ENCODE measurements around the gene PTBP3. TPM values are rescaled to one million over a fixed set of nuclear protein-coding genes. Genes with fewer than 3 reads are reported as not detected.

PTBP3 gene
- total RNA-seq, 1 experiment from 2014 or later = 100 TPM

DNA sequence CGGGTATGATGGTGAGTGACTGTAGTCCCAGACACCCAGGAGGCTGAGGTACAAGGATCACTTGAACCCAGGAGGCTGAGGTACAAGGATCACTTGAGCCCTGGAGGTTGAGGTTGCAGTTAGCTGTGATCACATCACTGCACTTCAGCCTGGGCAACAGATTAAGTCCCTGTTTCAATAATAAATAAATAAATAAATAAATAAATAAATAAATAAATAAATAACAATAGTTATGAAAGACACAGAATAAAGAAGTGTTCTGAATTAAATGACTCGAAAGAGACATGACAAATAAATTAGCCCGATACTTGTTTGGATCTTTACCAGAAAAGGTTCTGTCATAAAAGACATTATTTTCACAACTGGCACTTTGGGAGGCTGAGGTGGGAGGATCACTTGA, 86.3 kb downstream of the PTBP3 start (continued):
- TF ChIP-seq ZNF512 (CRISPR knock-in tag; IDR thresholded peaks at IDR 0.05; ENCODE audit: borderline replicate concordance) = no peak

- no peaks in the 10 kb centered on the region for H3K27me3 Mint-ChIP-seq (ENCODE audit: low read depth)
- CTCF ChIA-PET = interaction anchor here (1.2 to 1.6 kb wide), 2 partner anchors 89 to 1863 kb away, joined by 3 to 9 read pairs; partner anchors contain the start of gene PTBP3
- POLR2A ChIA-PET = no interaction called here
- H3K9me3 Mint-ChIP-seq = no peaks in the 10 kb centered on the region
- H3K4me3 Mint-ChIP-seq = no peak overlapping the region
- no peaks in the 10 kb centered on the region for H3K4me1 Mint-ChIP-seq
- H3K36me3 Mint-ChIP-seq = peaks cover 9% of the 10 kb centered on the region
- no peak overlapping the region for H3K27ac Mint-ChIP-seq
- DNase-seq (ENCODE audit: low spot score) (no peak), ATAC-seq (no peak)
- TF ChIP-seq, protein P1, sequence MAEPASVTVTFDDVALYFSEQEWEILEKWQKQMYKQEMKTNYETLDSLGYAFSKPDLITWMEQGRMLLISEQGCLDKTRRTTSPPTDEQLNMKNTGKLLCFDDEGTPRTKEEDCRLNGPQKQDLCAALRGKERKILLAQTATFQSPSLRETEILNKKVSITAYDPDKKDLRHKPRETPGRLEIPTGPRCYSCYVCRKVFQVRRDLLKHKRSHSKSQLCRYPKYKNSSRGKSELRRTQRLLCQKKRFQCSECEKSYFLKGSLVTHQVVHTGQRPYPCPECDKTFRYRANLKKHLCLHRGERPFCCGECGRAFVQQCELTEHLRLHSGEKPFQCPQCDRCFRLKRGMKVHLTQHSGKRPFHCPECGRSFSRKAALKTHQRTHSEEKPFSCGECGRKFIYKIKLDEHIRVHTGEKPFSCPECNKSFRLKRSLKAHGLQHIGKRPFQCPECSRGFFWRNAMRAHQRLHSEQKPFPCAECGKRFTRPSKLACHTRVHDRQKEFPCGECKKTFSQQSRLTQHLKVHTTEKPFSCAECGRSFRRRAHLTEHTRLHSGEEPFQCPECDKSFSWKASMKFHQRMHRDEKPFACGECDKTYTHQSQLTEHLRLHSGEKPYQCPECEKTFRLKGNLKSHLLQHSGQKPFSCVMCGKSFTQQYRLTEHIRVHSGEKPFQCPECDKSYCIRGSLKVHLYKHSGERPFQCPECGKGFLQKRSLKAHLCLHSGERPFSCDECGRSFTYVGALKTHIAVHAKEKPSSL (CRISPR knock-in tag; conservative IDR thresholded peaks at IDR 0.05) = no peak
- TF ChIP-seq NR3C1 (CRISPR knock-in tag; conservative IDR thresholded peaks at IDR 0.05; ENCODE audit: low read depth) (no peak), ZMAT4 (CRISPR knock-in tag; IDR thresholded peaks at IDR 0.05) (no peak), ELF4 (CRISPR knock-in tag; IDR thresholded peaks at IDR 0.05; ENCODE audit: low read depth) (no peak), ZNF121 (CRISPR knock-in tag; IDR thresholded peaks at IDR 0.05) (no peak), CBFB (CRISPR knock-in tag; IDR thresholded peaks at IDR 0.05; ENCODE audit: low read depth) (no peak), AFF4 (CRISPR knock-in tag; IDR thresholded peaks at IDR 0.05; ENCODE audit: borderline replicate concordance) (no peak), TEAD1 (CRISPR knock-in tag; IDR thresholded peaks at IDR 0.05) (no peak), CDX4 (CRISPR knock-in tag; IDR thresholded peaks at IDR 0.05; ENCODE audit: borderline replicate concordance) (no peak), NFYB (CRISPR knock-in tag; conservative IDR thresholded peaks at IDR 0.05; ENCODE audit: low read depth) (no peak), SMAD3 (CRISPR knock-in tag; IDR thresholded peaks at IDR 0.05; ENCODE audit: borderline replicate concordance) (no peak), EMX1 (CRISPR knock-in tag; IDR thresholded peaks at IDR 0.05) (no peak)
- TF ChIP-seq, protein P2, sequence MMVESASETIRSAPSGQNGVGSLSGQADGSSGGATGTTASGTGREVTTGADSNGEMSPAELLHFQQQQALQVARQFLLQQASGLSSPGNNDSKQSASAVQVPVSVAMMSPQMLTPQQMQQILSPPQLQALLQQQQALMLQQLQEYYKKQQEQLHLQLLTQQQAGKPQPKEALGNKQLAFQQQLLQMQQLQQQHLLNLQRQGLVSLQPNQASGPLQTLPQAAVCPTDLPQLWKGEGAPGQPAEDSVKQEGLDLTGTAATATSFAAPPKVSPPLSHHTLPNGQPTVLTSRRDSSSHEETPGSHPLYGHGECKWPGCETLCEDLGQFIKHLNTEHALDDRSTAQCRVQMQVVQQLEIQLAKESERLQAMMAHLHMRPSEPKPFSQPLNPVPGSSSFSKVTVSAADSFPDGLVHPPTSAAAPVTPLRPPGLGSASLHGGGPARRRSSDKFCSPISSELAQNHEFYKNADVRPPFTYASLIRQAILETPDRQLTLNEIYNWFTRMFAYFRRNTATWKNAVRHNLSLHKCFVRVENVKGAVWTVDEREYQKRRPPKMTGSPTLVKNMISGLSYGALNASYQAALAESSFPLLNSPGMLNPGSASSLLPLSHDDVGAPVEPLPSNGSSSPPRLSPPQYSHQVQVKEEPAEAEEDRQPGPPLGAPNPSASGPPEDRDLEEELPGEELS (CRISPR knock-in tag; IDR thresholded peaks at IDR 0.05) = no peak
- TF ChIP-seq, protein P3, sequence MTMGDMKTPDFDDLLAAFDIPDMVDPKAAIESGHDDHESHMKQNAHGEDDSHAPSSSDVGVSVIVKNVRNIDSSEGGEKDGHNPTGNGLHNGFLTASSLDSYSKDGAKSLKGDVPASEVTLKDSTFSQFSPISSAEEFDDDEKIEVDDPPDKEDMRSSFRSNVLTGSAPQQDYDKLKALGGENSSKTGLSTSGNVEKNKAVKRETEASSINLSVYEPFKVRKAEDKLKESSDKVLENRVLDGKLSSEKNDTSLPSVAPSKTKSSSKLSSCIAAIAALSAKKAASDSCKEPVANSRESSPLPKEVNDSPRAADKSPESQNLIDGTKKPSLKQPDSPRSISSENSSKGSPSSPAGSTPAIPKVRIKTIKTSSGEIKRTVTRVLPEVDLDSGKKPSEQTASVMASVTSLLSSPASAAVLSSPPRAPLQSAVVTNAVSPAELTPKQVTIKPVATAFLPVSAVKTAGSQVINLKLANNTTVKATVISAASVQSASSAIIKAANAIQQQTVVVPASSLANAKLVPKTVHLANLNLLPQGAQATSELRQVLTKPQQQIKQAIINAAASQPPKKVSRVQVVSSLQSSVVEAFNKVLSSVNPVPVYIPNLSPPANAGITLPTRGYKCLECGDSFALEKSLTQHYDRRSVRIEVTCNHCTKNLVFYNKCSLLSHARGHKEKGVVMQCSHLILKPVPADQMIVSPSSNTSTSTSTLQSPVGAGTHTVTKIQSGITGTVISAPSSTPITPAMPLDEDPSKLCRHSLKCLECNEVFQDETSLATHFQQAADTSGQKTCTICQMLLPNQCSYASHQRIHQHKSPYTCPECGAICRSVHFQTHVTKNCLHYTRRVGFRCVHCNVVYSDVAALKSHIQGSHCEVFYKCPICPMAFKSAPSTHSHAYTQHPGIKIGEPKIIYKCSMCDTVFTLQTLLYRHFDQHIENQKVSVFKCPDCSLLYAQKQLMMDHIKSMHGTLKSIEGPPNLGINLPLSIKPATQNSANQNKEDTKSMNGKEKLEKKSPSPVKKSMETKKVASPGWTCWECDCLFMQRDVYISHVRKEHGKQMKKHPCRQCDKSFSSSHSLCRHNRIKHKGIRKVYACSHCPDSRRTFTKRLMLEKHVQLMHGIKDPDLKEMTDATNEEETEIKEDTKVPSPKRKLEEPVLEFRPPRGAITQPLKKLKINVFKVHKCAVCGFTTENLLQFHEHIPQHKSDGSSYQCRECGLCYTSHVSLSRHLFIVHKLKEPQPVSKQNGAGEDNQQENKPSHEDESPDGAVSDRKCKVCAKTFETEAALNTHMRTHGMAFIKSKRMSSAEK (CRISPR knock-in tag; IDR thresholded peaks at IDR 0.05; ENCODE audit: borderline replicate concordance) = no peak
- TF ChIP-seq, protein P4, sequence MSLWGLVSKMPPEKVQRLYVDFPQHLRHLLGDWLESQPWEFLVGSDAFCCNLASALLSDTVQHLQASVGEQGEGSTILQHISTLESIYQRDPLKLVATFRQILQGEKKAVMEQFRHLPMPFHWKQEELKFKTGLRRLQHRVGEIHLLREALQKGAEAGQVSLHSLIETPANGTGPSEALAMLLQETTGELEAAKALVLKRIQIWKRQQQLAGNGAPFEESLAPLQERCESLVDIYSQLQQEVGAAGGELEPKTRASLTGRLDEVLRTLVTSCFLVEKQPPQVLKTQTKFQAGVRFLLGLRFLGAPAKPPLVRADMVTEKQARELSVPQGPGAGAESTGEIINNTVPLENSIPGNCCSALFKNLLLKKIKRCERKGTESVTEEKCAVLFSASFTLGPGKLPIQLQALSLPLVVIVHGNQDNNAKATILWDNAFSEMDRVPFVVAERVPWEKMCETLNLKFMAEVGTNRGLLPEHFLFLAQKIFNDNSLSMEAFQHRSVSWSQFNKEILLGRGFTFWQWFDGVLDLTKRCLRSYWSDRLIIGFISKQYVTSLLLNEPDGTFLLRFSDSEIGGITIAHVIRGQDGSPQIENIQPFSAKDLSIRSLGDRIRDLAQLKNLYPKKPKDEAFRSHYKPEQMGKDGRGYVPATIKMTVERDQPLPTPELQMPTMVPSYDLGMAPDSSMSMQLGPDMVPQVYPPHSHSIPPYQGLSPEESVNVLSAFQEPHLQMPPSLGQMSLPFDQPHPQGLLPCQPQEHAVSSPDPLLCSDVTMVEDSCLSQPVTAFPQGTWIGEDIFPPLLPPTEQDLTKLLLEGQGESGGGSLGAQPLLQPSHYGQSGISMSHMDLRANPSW (CRISPR knock-in tag; conservative IDR thresholded peaks at IDR 0.05; ENCODE audit: low read depth) = no peak
- TF ChIP-seq, protein P5, sequence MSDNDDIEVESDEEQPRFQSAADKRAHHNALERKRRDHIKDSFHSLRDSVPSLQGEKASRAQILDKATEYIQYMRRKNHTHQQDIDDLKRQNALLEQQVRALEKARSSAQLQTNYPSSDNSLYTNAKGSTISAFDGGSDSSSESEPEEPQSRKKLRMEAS (CRISPR knock-in tag; IDR thresholded peaks at IDR 0.05) = no peak
Measured at GRCh38 chr9:112245126-112245525, 88.3 kb downstream of the PTBP3 start.
